Measurements from ENCODE around the gene ARNT2.

DNA sequence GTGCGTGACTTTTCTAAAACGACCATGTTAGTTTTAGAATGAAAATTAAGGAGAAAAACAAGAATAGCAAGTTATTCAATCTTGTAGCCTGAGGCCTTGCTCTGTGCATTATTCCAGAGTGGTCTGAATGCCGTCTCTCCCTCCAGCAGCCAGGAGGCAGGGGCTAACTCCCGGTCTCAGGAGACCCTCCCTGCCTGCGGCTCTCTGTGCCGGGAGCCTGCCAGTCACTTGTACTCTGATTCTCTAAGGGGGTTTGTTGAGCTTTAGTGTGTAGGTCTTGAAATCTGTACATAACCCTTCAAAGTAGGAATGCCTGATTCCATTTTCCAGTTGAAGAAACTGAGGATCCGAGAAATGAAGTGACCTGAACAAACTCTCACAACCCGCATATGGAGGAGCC lies 97.3 kb downstream of the ARNT2 start:
- TF ChIP-seq, protein P1, sequence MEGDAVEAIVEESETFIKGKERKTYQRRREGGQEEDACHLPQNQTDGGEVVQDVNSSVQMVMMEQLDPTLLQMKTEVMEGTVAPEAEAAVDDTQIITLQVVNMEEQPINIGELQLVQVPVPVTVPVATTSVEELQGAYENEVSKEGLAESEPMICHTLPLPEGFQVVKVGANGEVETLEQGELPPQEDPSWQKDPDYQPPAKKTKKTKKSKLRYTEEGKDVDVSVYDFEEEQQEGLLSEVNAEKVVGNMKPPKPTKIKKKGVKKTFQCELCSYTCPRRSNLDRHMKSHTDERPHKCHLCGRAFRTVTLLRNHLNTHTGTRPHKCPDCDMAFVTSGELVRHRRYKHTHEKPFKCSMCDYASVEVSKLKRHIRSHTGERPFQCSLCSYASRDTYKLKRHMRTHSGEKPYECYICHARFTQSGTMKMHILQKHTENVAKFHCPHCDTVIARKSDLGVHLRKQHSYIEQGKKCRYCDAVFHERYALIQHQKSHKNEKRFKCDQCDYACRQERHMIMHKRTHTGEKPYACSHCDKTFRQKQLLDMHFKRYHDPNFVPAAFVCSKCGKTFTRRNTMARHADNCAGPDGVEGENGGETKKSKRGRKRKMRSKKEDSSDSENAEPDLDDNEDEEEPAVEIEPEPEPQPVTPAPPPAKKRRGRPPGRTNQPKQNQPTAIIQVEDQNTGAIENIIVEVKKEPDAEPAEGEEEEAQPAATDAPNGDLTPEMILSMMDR (IDR thresholded peaks at IDR 0.05): no peak
- TF ChIP-seq POLR2A (IDR thresholded peaks at IDR 0.05): no peak
